Activated effector memory CD4-positive, alpha-beta T cell treated with anti-CD3 and anti-CD28 coated beads, Interleukin-2, amount 50 U/mL, for 16 hours (primary cell): ENCODE measurements around the gene REEP3.

Experiments
- DNase-seq: peaks from one replicate; pipeline ENCODE4 v3.0.0-alpha.2; 2020

The REEP3 gene

GRCh38 chr10:63670291-63670898 lies 149.2 kb downstream of the REEP3 start:
- DNase-seq = no peak

- no peak for DNase-seq
Measured at GRCh38 chr10:63671317-63671937, 150.2 kb downstream of the REEP3 start.

DNA sequence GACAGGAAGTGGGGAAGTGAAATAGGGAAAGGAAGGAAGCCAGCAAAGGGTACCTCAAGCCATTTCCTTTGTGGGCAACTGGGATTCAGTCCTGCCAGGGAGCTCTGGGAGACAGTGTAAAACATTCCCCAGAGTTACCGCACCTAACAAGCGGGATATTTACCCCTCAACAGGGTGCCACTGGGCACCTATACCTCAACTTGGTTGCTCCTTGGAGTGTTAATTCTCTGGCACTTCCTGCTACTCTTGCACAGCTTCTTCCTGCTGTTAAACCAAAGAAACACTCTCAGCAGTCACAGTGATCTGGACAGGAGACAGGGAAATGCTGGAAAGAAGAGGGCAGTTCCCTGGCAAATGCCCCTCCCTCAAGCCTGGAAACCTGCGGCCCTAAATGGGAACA lies 151.3 kb downstream of the REEP3 start:
- no peak for DNase-seq

GRCh38 chr10:63673246-63673645 lies 152.0 kb downstream of the REEP3 start:
- no peak for DNase-seq

GRCh38 chr10:63673846-63674245 lies 152.6 kb downstream of the REEP3 start:
- no peak for DNase-seq
